ENCODE measurements around the gene COX7B2.
A peak's percentile ranks its signal among the peaks of the same experiment; 100 is the strongest.

The COX7B2 gene

GRCh38 chr4:46931981-46932380 is 22.9 kb upstream of the COX7B2 start:
- peak; percentile 10 to 41 for DNase-seq
- TF ChIP-seq POLR2A (IDR thresholded peaks at IDR 0.05; ENCODE audit: low read length), result no peak

- TF ChIP-seq GATA1 (IDR thresholded peaks at IDR 0.05; ENCODE audit: low read depth, low read length), result no peak
- no peak for TF ChIP-seq POLR2A (IDR thresholded peaks at IDR 0.05; ENCODE audit: low read length)
Observed at GRCh38 chr4:46930891-46931290, 21.8 kb upstream of the COX7B2 start.

GRCh38 chr4:46927201-46927600 is 18.2 kb upstream of the COX7B2 start:
- no peak for DNase-seq
- TF ChIP-seq POLR2A (IDR thresholded peaks at IDR 0.05; ENCODE audit: low read length) (no peak), GATA1 (IDR thresholded peaks at IDR 0.05; ENCODE audit: low read depth, low read length) (no peak)

More at GRCh38 chr4:46930891-46931290, 21.8 kb upstream of the COX7B2 start:
- DNase-seq, result no peak

- no peak for DNase-seq
- no peak for TF ChIP-seq GATA1 (IDR thresholded peaks at IDR 0.05; ENCODE audit: low read depth, low read length)
- TF ChIP-seq POLR2A (IDR thresholded peaks at IDR 0.05; ENCODE audit: low read length), result no peak
Observed at GRCh38 chr4:46924789-46925529, 15.9 kb upstream of the COX7B2 start.

- DNase-seq, result no peak
- TF ChIP-seq POLR2A (IDR thresholded peaks at IDR 0.05; ENCODE audit: low read length) (no peak), GATA1 (IDR thresholded peaks at IDR 0.05; ENCODE audit: low read depth, low read length) (no peak)
Observed at GRCh38 chr4:46922205-46922604, 13.2 kb upstream of the COX7B2 start.

- TF ChIP-seq GATA1 (IDR thresholded peaks at IDR 0.05; ENCODE audit: low read depth, low read length) (no peak), POLR2A (IDR thresholded peaks at IDR 0.05; ENCODE audit: low read length) (no peak)
- DNase-seq, result no peak
Observed at GRCh38 chr4:46908148-46908547, 897 bp downstream of the COX7B2 start.

GRCh38 chr4:46900082-46900481 is 9.0 kb downstream of the COX7B2 start:
- no peak for DNase-seq
- TF ChIP-seq GATA1 (IDR thresholded peaks at IDR 0.05; ENCODE audit: low read depth, low read length) (no peak), POLR2A (IDR thresholded peaks at IDR 0.05; ENCODE audit: low read length) (no peak)

GRCh38 chr4:46894826-46895225 is 14.2 kb downstream of the COX7B2 start:
- no peak for DNase-seq
- TF ChIP-seq POLR2A (IDR thresholded peaks at IDR 0.05; ENCODE audit: low read length), result no peak
- TF ChIP-seq GATA1 (IDR thresholded peaks at IDR 0.05; ENCODE audit: low read depth, low read length), result no peak

GRCh38 chr4:46890056-46890455 is 19.0 kb downstream of the COX7B2 start:
- no peak for TF ChIP-seq POLR2A (IDR thresholded peaks at IDR 0.05; ENCODE audit: low read length)
- no peak for DNase-seq

GRCh38 chr4:46889410-46889809 is 19.6 kb downstream of the COX7B2 start:
- no peak for TF ChIP-seq POLR2A (IDR thresholded peaks at IDR 0.05; ENCODE audit: low read length)
- TF ChIP-seq GATA1 (IDR thresholded peaks at IDR 0.05; ENCODE audit: low read depth, low read length), result no peak

GRCh38 chr4:46886711-46887110 is 22.3 kb downstream of the COX7B2 start:
- DNase-seq, result peak; percentile 10 to 25

More at GRCh38 chr4:46889410-46889809, 19.6 kb downstream of the COX7B2 start:
- no peak for DNase-seq

GRCh38 chr4:46878641-46879040 is 30.4 kb downstream of the COX7B2 start:
- TF ChIP-seq POLR2A (IDR thresholded peaks at IDR 0.05; ENCODE audit: low read length), result no peak
- no peak for TF ChIP-seq GATA1 (IDR thresholded peaks at IDR 0.05; ENCODE audit: low read depth, low read length)
- DNase-seq, result no peak

More at GRCh38 chr4:46886711-46887110, 22.3 kb downstream of the COX7B2 start:
- TF ChIP-seq POLR2A (IDR thresholded peaks at IDR 0.05; ENCODE audit: low read length) (no peak), GATA1 (IDR thresholded peaks at IDR 0.05; ENCODE audit: low read depth, low read length) (no peak)

- peak; percentile 46 to 83 for DNase-seq
- TF ChIP-seq GATA1 (IDR thresholded peaks at IDR 0.05; ENCODE audit: low read depth, low read length) (no peak), POLR2A (IDR thresholded peaks at IDR 0.05; ENCODE audit: low read length) (no peak)
Observed at GRCh38 chr4:46874811-46875210, 34.2 kb downstream of the COX7B2 start.

GRCh38 chr4:46870411-46870810 is 38.6 kb downstream of the COX7B2 start:
- peak in 1 of 2 experiments; percentile 39 for DNase-seq
- TF ChIP-seq GATA1 (IDR thresholded peaks at IDR 0.05; ENCODE audit: low read depth, low read length) (no peak), POLR2A (IDR thresholded peaks at IDR 0.05; ENCODE audit: low read length) (no peak)

GRCh38 chr4:46856333-46856732 is 52.7 kb downstream of the COX7B2 start:
- no peak for TF ChIP-seq POLR2A (IDR thresholded peaks at IDR 0.05; ENCODE audit: low read length)
- DNase-seq, result no peak

Measured in erythroblast (primary cell).